Mesenchymal stem cell (in vitro differentiated cells and primary cell): ENCODE results near the gene SFTPA1.
"Not testable (repeated sequence)": the region's sequence is repeated elsewhere in the genome, so short reads cannot be mapped to it uniquely, and the experiment has no call there.

Experiments used
- DNase-seq: peaks from one replicate; pipeline ENCODE4 v3.0.0-alpha.2; 2013
- H2AFZ ChIP-seq: one replicate; pipeline ENCODE4 v1.6.1; 2013; ENCODE audit warnings: low read depth, mild to moderate bottlenecking, control low read depth, inconsistent platforms, low read length, moderate library complexity
- H2AK5ac ChIP-seq: 2 replicates; pipeline ENCODE4 v1.6.1; 2013; ENCODE audit warnings: low read length, moderate library complexity, mild to moderate bottlenecking, inconsistent platforms; ENCODE audit not compliant: severe bottlenecking
- H2BK120ac ChIP-seq: one replicate; pipeline ENCODE4 v1.6.1; 2013; ENCODE audit warnings: low read depth, mild to moderate bottlenecking, inconsistent platforms, low read length, moderate library complexity
- H2BK12ac ChIP-seq, 2 experiments: one replicate each; pipeline ENCODE4 v1.6.1; 2013; ENCODE audit warnings: inconsistent platforms in 2 of 2, low read length in 2 of 2, mild to moderate bottlenecking in 2 of 2, moderate library complexity in 2 of 2, control low read depth in 1 of 2
- H2BK15ac ChIP-seq: one replicate; pipeline ENCODE4 v1.6.1; 2013; ENCODE audit warnings: mild to moderate bottlenecking, low read depth, inconsistent platforms; ENCODE audit not compliant: poor library complexity, severe bottlenecking
- H2BK5ac ChIP-seq: 2 replicates; pipeline ENCODE4 v1.6.1; 2013; ENCODE audit warnings: low read depth, mild to moderate bottlenecking, low read length, control low read depth, inconsistent platforms; ENCODE audit not compliant: poor library complexity, severe bottlenecking
- H3K14ac ChIP-seq, 2 experiments: one replicate each; pipeline ENCODE4 v1.6.1; 2013; ENCODE audit warnings: inconsistent platforms in 2 of 2, low read length in 2 of 2, control low read depth in 1 of 2, mild to moderate bottlenecking in 1 of 2, moderate library complexity in 1 of 2
- H3K18ac ChIP-seq, 2 experiments: one replicate each; pipeline ENCODE4 v1.6.1; 2013; ENCODE audit warnings: inconsistent platforms in 2 of 2, low read length in 2 of 2, control low read depth in 1 of 2, low read depth in 1 of 2, mild to moderate bottlenecking in 1 of 2
- H3K23ac ChIP-seq, 2 experiments: one replicate each; pipeline ENCODE4 v1.6.1; 2013; ENCODE audit warnings: inconsistent platforms in 2 of 2, low read length in 2 of 2, mild to moderate bottlenecking in 2 of 2, moderate library complexity in 2 of 2, control low read depth in 1 of 2
- H3K27ac ChIP-seq: 2 replicates; pipeline ENCODE4 v1.5.1; 2013; ENCODE audit warnings: mild to moderate bottlenecking, moderate library complexity, low read length, control low read depth, inconsistent platforms; ENCODE audit not compliant: poor library complexity, severe bottlenecking
- H3K27me3 ChIP-seq, 2 experiments: 2 replicates each; pipeline versions ENCODE4 v1.6.1 to v1.7.0; 2013; ENCODE audit warnings: low read length in 2 of 2, mild to moderate bottlenecking in 2 of 2, moderate library complexity in 2 of 2, control low read depth in 1 of 2, inconsistent platforms in 1 of 2; ENCODE audit not compliant: control insufficient read depth in 1 of 2, insufficient read depth in 1 of 2
- H3K36me3 ChIP-seq, 2 experiments: 2 replicates each; pipeline versions ENCODE4 v1.6.1 to v1.7.0; 2013; ENCODE audit warnings: low read length in 2 of 2, control low read depth in 1 of 2, inconsistent platforms in 1 of 2, low read depth in 1 of 2, mild to moderate bottlenecking in 1 of 2; ENCODE audit not compliant: insufficient read depth in 2 of 2, control insufficient read depth in 1 of 2
- H3K4ac ChIP-seq, 2 experiments: one replicate each; pipeline ENCODE4 v1.6.1; 2013; ENCODE audit warnings: inconsistent platforms in 2 of 2, low read length in 2 of 2, mild to moderate bottlenecking in 2 of 2, moderate library complexity in 2 of 2, control low read depth in 1 of 2, low read depth in 1 of 2
- H3K4me1 ChIP-seq: 2 replicates; pipeline ENCODE4 v1.6.1; 2013; ENCODE audit warnings: low read depth, low read length, control low read depth; ENCODE audit not compliant: control insufficient read depth, insufficient read depth
- H3K4me2 ChIP-seq: 2 replicates; pipeline ENCODE4 v1.6.1; 2013; ENCODE audit warnings: low read length, mild to moderate bottlenecking, inconsistent platforms; ENCODE audit not compliant: poor library complexity, severe bottlenecking
- H3K4me3 ChIP-seq, 2 experiments: 2 replicates each; pipeline versions ENCODE4 v1.5.1 to v1.7.0; 2013; ENCODE audit warnings: low read length in 2 of 2, mild to moderate bottlenecking in 2 of 2, control low read depth in 1 of 2, low read depth in 1 of 2; ENCODE audit not compliant: insufficient read depth in 1 of 2
- H3K79me1 ChIP-seq: replicated peaks from 2 replicates; pipeline ENCODE4 v1.6.1; 2013; ENCODE audit warnings: mild to moderate bottlenecking, control low read depth, low read length, inconsistent platforms; ENCODE audit not compliant: poor library complexity, severe bottlenecking
- H3K9ac ChIP-seq: 2 replicates; pipeline ENCODE4 v1.7.0; 2013; ENCODE audit warnings: mild to moderate bottlenecking, low read length, moderate library complexity
- H3K9me3 ChIP-seq: 2 replicates; pipeline ENCODE4 v1.7.0; 2013; ENCODE audit warnings: mild to moderate bottlenecking, low read length; ENCODE audit not compliant: control insufficient read depth
- H4K8ac ChIP-seq: one replicate; pipeline ENCODE4 v1.6.1; 2013; ENCODE audit warnings: inconsistent platforms, mild to moderate bottlenecking, low read length, moderate library complexity
- H4K91ac ChIP-seq: one replicate; pipeline ENCODE4 v1.6.1; 2013; ENCODE audit warnings: mild to moderate bottlenecking, low read length, inconsistent platforms
- WGBS: methylation state at CpG from one replicate; pipeline ENCODE4 v1.1.7; 2013; ENCODE audit warnings: mixed read lengths; 5-methylcytosine and 5-hydroxymethylcytosine counted together

The SFTPA1 gene

DNA sequence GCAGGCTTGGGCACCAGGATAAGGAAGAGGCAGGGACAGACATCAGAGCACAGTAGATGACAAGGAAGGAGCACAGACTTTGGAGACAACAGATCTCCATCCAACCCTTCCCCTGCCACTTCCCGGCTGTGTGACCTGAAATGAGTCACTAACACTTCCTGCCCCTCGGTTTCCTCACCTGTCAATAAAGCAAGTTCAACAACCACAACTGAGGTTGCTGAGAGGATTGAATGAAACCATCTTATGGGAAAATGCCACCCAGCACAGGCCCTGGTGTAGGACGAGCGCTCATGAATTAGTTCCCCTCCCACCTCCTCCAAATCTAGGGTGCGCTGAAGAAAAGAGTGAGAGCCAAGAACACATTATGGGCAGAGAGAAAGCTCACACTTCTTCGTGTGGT is 27.8 kb upstream of the SFTPA1 start:
- WGBS: 25% methylated on average over 1 of the region's 6 CpGs
- not testable (repeated sequence) for H2BK120ac ChIP-seq, DNase-seq, H3K79me1 ChIP-seq, H3K4ac ChIP-seq, H3K4me2 ChIP-seq, H2AFZ ChIP-seq, H3K23ac ChIP-seq, H2AK5ac ChIP-seq, H2BK12ac ChIP-seq, H2BK15ac ChIP-seq, H3K27ac ChIP-seq, H3K9me3 ChIP-seq, H2BK5ac ChIP-seq, H4K91ac ChIP-seq, H4K8ac ChIP-seq, H3K36me3 ChIP-seq, H3K4me3 ChIP-seq, H3K18ac ChIP-seq, H3K4me1 ChIP-seq, H3K14ac ChIP-seq, H3K9ac ChIP-seq
- peaks cover 13 to 30% of the 10 kb centered on the region in 2 experiments for H3K27me3 ChIP-seq

DNA sequence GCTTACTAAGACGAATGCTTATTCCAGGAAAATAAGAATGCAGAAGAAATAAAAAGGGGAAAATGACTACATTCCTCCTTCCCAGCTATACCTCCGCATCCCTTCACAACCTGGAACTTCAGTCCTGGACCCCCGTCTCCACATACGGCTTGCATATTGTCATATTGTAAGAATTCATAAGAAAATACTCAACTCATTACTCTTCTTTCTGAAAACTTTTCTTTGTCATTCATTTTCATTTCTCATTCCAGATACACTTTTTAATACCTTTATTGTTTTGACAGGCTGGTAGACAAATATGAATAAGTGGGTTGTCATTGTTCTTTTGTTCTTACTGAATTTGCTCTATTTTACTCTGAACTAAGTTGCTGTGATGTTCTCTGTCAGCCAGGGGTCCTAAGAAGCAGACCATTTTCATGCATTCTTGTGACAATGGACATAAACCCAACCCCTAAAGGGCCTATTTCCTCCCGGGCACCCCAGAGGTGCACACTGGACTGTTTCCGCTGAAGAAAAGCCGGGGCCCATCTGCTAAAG is 27.2 kb upstream of the SFTPA1 start:
- Histone ChIP-seq H3K9ac (no peak overlapping the region), H2BK120ac (no peak overlapping the region), H4K8ac (no peak overlapping the region), H3K36me3 (no peaks in the 10 kb centered on the region), H3K14ac (no peak overlapping the region), H3K9me3 (no peaks in the 10 kb centered on the region), H2BK5ac (no peak overlapping the region), H3K23ac (no peak overlapping the region), H4K91ac (no peak overlapping the region), H3K4me1 (no peaks in the 10 kb centered on the region), H2BK12ac (no peak overlapping the region), H2AFZ (no peak overlapping the region), H3K4ac (no peak overlapping the region), H3K79me1 (no peaks in the 10 kb centered on the region), H3K27me3 (peaks cover 14 to 35% of the 10 kb centered on the region in 2 experiments), H2BK15ac (no peak overlapping the region), H2AK5ac (no peak overlapping the region), H3K4me3 (no peak overlapping the region), H3K27ac (no peak overlapping the region), H3K4me2 (no peak overlapping the region), H3K18ac (no peak overlapping the region)
- DNase-seq: no peak
- WGBS: 90% methylated on average over 7 of the region's 7 CpGs

DNA sequence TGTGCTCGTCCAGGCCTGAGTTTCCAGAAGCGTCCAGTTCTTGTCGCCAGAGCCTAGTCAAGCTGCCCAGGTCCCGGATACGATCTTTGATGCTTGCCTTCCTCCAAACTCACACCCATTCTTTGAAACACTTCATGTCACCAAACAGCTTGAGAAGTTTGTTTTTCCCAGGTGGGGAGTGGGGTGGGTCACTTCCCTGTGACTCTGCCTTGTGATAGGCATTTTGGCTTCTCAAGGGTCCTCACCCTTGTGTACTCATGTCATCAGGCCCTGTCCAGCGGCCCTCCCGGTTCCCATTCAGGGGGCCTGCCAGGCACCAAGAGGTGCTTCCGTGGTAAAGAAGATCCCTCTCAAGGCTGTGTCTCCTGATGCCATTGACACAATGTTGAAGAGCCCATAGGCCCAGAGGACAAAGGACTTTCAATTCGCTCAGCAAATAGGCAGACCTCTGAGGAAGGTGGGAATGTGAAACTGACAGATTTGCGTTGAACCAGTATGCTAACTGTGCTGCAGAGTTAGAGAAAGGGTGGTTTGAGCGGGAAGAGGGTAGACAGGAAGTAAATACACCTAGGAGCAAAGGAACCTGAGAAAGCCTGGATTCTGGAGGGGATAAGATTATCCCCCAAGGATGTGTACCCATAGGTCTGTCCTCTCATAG is 24.7 kb upstream of the SFTPA1 start:
- no peak for DNase-seq
- Histone ChIP-seq H3K9me3 (no peaks in the 10 kb centered on the region), H3K27me3 (peaks cover 21 to 42% of the 10 kb centered on the region in 2 experiments), H3K23ac (no peak overlapping the region), H3K27ac (no peak overlapping the region), H3K36me3 (no peaks in the 10 kb centered on the region), H3K9ac (no peak overlapping the region), H2BK120ac (no peak overlapping the region), H3K4me1 (no peaks in the 10 kb centered on the region), H3K14ac (no peak overlapping the region), H2BK5ac (no peak overlapping the region), H2BK12ac (no peak overlapping the region), H3K4ac (no peak overlapping the region), H2AFZ (no peak overlapping the region), H3K4me3 (no peak overlapping the region), H3K4me2 (no peak overlapping the region), H2BK15ac (no peak overlapping the region), H2AK5ac (no peak overlapping the region), H4K91ac (no peak overlapping the region), H3K79me1 (no peaks in the 10 kb centered on the region), H4K8ac (no peak overlapping the region), H3K18ac (no peak overlapping the region)
- 83% methylated on average over 7 of the region's 11 CpGs for WGBS

DNA sequence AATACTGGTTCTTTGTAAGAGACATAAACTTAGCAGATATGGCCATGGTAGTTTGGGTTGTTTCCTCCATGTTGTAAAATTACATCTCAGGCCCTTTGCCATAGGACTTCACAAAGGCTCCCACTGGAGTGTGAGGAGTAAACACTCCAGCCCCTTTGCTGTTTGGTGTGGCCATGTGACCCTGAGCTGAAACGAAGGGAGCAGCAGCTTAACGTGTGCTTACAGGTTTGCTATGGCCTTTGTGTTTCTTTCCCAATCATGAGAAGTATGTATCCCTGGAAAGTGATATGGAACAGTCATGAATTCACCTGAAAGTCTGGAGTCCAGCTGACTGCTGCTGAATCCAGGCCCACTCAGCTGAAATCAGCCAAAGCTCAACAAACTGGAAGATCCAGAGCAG is 23.8 kb upstream of the SFTPA1 start:
- Histone ChIP-seq H3K23ac (no peak overlapping the region), H3K14ac (no peak overlapping the region), H3K27me3 (peaks cover 21 to 42% of the 10 kb centered on the region in 2 experiments), H3K79me1 (no peaks in the 10 kb centered on the region), H3K36me3 (no peaks in the 10 kb centered on the region), H2AK5ac (no peak overlapping the region), H2BK15ac (no peak overlapping the region), H2BK120ac (no peak overlapping the region), H3K9ac (no peak overlapping the region), H4K8ac (no peak overlapping the region), H3K4me3 (no peak overlapping the region), H3K4ac (no peak overlapping the region), H3K9me3 (no peaks in the 10 kb centered on the region), H3K4me1 (no peaks in the 10 kb centered on the region), H3K18ac (no peak overlapping the region), H3K27ac (no peak overlapping the region), H3K4me2 (no peak overlapping the region), H2AFZ (no peak overlapping the region), H2BK5ac (no peak overlapping the region), H4K91ac (no peak overlapping the region), H2BK12ac (no peak overlapping the region)
- 72% methylated on average over 2 of the region's 2 CpGs for WGBS
- DNase-seq: no peak
